ENCODE measurements around the gene DTX2.
"Not testable (repeated sequence)": the region's sequence is repeated elsewhere in the genome, so short reads cannot be mapped to it uniquely, and the experiment has no call there.

DNA sequence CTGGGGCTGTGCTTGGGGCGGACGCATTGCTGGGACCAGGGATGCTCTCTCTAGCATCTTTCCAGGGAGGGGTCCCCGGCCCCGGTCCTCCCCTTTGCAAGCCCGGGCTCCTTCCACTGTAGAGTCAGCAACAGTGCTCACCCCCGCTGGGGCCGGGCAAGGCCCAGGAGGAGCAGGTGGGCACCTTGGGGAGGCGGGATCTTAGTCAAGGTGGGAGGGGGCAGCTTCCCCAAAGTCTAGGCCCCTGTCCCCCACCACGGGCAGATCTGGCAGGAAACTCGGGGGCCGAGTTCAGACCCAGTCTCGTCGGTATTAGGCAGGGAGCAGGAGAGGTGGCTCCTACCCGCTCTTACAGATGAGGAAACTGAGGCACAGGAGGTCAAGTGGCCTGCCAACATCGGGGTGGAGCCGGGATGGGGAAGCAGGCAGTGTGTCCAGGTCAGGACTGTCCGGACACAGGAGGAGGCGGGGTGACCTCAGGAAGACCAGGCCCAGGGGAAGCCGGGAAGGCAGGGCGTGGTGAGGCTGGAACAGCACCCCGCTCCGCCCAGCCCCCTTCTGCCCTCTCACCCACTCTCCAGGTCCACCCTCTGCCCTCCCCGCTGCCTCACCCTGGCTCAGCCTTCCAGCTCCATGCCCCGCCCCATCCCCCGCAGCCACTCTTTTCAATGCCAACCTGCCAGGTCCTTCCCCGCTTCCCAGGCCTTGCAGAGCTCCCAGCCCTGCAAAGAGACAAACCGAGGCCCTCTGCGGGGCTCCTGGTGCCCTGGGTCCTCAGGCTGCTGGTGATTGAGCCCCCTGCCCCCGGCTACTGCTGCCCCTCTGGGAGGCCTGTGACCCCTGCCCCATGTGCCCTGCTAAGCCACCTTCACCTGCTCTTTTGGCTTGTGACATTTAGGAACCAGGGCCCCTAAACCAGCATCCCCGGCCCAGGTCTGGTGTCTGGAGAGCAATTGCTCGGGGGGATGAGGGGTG lies 50.7 kb downstream of the DTX2 start:
- TF ChIP-seq, protein P1, sequence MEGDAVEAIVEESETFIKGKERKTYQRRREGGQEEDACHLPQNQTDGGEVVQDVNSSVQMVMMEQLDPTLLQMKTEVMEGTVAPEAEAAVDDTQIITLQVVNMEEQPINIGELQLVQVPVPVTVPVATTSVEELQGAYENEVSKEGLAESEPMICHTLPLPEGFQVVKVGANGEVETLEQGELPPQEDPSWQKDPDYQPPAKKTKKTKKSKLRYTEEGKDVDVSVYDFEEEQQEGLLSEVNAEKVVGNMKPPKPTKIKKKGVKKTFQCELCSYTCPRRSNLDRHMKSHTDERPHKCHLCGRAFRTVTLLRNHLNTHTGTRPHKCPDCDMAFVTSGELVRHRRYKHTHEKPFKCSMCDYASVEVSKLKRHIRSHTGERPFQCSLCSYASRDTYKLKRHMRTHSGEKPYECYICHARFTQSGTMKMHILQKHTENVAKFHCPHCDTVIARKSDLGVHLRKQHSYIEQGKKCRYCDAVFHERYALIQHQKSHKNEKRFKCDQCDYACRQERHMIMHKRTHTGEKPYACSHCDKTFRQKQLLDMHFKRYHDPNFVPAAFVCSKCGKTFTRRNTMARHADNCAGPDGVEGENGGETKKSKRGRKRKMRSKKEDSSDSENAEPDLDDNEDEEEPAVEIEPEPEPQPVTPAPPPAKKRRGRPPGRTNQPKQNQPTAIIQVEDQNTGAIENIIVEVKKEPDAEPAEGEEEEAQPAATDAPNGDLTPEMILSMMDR (conservative IDR thresholded peaks at IDR 0.05): not testable (repeated sequence)
- not testable (repeated sequence) for TF ChIP-seq EZH2 (IDR thresholded peaks at IDR 0.05; ENCODE audit: low read depth)

All from PC-9 (cell line).